IMR-90 (cell line): Measurements from ENCODE around the gene PLEKHB2. TPM values are rescaled to one million over a fixed set of nuclear protein-coding genes. Genes with fewer than 3 reads are reported as not detected.

Source experiments
- ATAC-seq: fragments of 200-7000 bp; cut with Tn5 transposase; 2 replicates; pipeline ENCODE4 v1.9.1; 2020; ENCODE audit warnings: low read depth, mild to moderate bottlenecking, moderate library complexity
- BruUV-seq: library from RNA; stranded (reverse); fragments of 400-500 nt; replicated peaks from 2 replicates; lab custom pipeline; 2021; lab: Mats Ljungman, UMichigan
- CTCF ChIA-PET: fragments of 300-600 bp; formaldehyde crosslinking; extraction: SDS; loops from one replicate; lab custom pipeline; 2021; ENCODE audit warnings: antibody characterized with exemption; lab: Yijun Ruan, JAX
- POLR2A ChIA-PET: fragments of 300-600 bp; sonication (Branson Sonifier 250); formaldehyde crosslinking; loops from one replicate; lab custom pipeline; 2022; ENCODE audit warnings: antibody characterized with exemption; ENCODE audit not compliant: unreplicated experiment; lab: Charles Lee
- DNase-seq: peaks from one replicate; pipeline ENCODE4 v3.0.0; 2013
- H2AFZ ChIP-seq: replicated peaks from 2 replicates; pipeline ENCODE3; 2013; ENCODE audit warnings: low read length, mild to moderate bottlenecking; ENCODE audit not compliant: poor library complexity
- H2AK5ac ChIP-seq: 2 replicates; pipeline ENCODE4 v1.6.1; 2013; ENCODE audit warnings: low read depth, low read length, inconsistent platforms
- H2AK9ac ChIP-seq: replicated peaks from 2 replicates; pipeline ENCODE3; 2013; ENCODE audit warnings: mild to moderate bottlenecking, low read depth, low read length, moderate library complexity; ENCODE audit not compliant: poor library complexity
- H2BK120ac ChIP-seq: 2 replicates; pipeline ENCODE4 v1.6.1; 2013; ENCODE audit warnings: low read depth, low read length, inconsistent platforms
- H2BK15ac ChIP-seq: 3 replicates; pipeline ENCODE4 v1.6.1; 2013; ENCODE audit warnings: low read depth, low read length, inconsistent platforms
- H2BK20ac ChIP-seq: 2 replicates; pipeline ENCODE4 v1.6.1; 2013; ENCODE audit warnings: low read depth, mild to moderate bottlenecking, inconsistent platforms, low read length, moderate library complexity
- H2BK5ac ChIP-seq: 2 replicates; pipeline ENCODE4 v1.6.1; 2013; ENCODE audit warnings: mild to moderate bottlenecking, low read depth, low read length, inconsistent platforms; ENCODE audit not compliant: poor library complexity, severe bottlenecking
- H3K14ac ChIP-seq: replicated peaks from 2 replicates; pipeline ENCODE4 v1.6.1; 2013; ENCODE audit warnings: low read depth, low read length, inconsistent platforms
- H3K18ac ChIP-seq: 2 replicates; pipeline ENCODE4 v1.6.1; 2013; ENCODE audit warnings: low read depth, low read length, control low read depth
- H3K23ac ChIP-seq: 2 replicates; pipeline ENCODE4 v1.6.1; 2013; ENCODE audit warnings: low read depth, low read length, inconsistent platforms
- H3K27ac ChIP-seq: 2 replicates; pipeline ENCODE4 v1.5.1; 2013; ENCODE audit warnings: mild to moderate bottlenecking, control low read depth, low read length; ENCODE audit not compliant: insufficient read depth
- H3K27me3 ChIP-seq: 2 replicates; pipeline ENCODE4 v1.6.1; 2013; ENCODE audit warnings: low read length; ENCODE audit not compliant: control insufficient read depth, insufficient read depth
- H3K36me3 ChIP-seq: 2 replicates; pipeline ENCODE4 v1.6.1; 2013; ENCODE audit warnings: low read length, mixed read lengths; ENCODE audit not compliant: control insufficient read depth, insufficient read depth
- H3K4ac ChIP-seq: 2 replicates; pipeline ENCODE4 v1.6.1; 2013; ENCODE audit warnings: low read depth, low read length, inconsistent platforms
- H3K4me1 ChIP-seq: 2 replicates; pipeline ENCODE4 v1.6.1; 2013; ENCODE audit warnings: low read length, mixed read lengths; ENCODE audit not compliant: control insufficient read depth, insufficient read depth
- H3K4me2 ChIP-seq: 2 replicates; pipeline ENCODE4 v1.6.1; 2013; ENCODE audit warnings: low read depth, mild to moderate bottlenecking, control low read depth, low read length, moderate library complexity
- H3K4me3 ChIP-seq: 2 replicates; pipeline ENCODE4 v1.5.1; 2013; ENCODE audit warnings: low read depth, mild to moderate bottlenecking, control low read depth, low read length, moderate library complexity; ENCODE audit not compliant: insufficient read depth
- H3K56ac ChIP-seq: 2 replicates; pipeline ENCODE4 v1.6.1; 2013; ENCODE audit warnings: low read length, inconsistent platforms; ENCODE audit not compliant: insufficient read depth; ENCODE audit errors: extremely low read depth
- H3K79me1 ChIP-seq, 2 experiments: 2 replicates each; pipeline ENCODE4 v1.6.1; 2013; ENCODE audit warnings: low read length in 2 of 2, inconsistent platforms in 1 of 2, low read depth in 1 of 2
- H3K9ac ChIP-seq: 2 replicates; pipeline ENCODE4 v1.6.1; 2013; ENCODE audit warnings: low read depth, low read length, control low read depth
- H3K9me1 ChIP-seq: 2 replicates; pipeline ENCODE4 v1.6.1; 2013; ENCODE audit warnings: low read length, inconsistent platforms; ENCODE audit not compliant: insufficient read depth
- H3K9me3 ChIP-seq: 2 replicates; pipeline ENCODE4 v1.6.1; 2013; ENCODE audit warnings: low read length; ENCODE audit not compliant: control insufficient read depth, insufficient read depth
- H4K20me1 ChIP-seq: 2 replicates; pipeline ENCODE4 v1.6.1; 2013; ENCODE audit warnings: low read length, inconsistent platforms; ENCODE audit not compliant: insufficient read depth
- H4K5ac ChIP-seq: 2 replicates; pipeline ENCODE4 v1.6.1; 2013; ENCODE audit warnings: mild to moderate bottlenecking, low read depth, low read length, control low read depth
- H4K8ac ChIP-seq, 2 experiments: 2 replicates each; pipeline ENCODE4 v1.6.1; 2013; ENCODE audit warnings: low read depth in 2 of 2, low read length in 2 of 2, control low read depth in 1 of 2, inconsistent platforms in 1 of 2
- H4K91ac ChIP-seq: 2 replicates; pipeline ENCODE4 v1.6.1; 2013; ENCODE audit warnings: low read depth, low read length, inconsistent platforms; ENCODE audit not compliant: insufficient read depth
- BHLHE40 ChIP-seq: fragments of 150-350 bp; IDR thresholded peaks from 2 replicates; pipeline ENCODE4 v1.6.1; 2016; ENCODE audit warnings: mild to moderate bottlenecking, low read depth, low read length
- CEBPB ChIP-seq: IDR thresholded peaks from 2 replicates; pipeline ENCODE4 v1.6.1; 2012; ENCODE audit warnings: low read depth, low read length, improper control_type of control experiment
- CHD1 ChIP-seq: IDR thresholded peaks from 2 replicates; pipeline ENCODE4 v1.6.1; 2012; ENCODE audit warnings: low read depth, low read length, improper control_type of control experiment
- CTCF ChIP-seq: conservative IDR thresholded peaks from 2 replicates; pipeline ENCODE4 v1.5.1; 2012; ENCODE audit warnings: mild to moderate bottlenecking, low read depth, low read length, improper control_type of control experiment
- ELK1 ChIP-seq: fragments of 150-350 bp; IDR thresholded peaks from 2 replicates; pipeline ENCODE4 v1.6.1; 2016; ENCODE audit warnings: low read depth, mild to moderate bottlenecking, low read length, moderate library complexity, borderline replicate concordance
- FOS ChIP-seq: fragments of 150-350 bp; IDR thresholded peaks from 2 replicates; pipeline ENCODE4 v1.6.1; 2016; ENCODE audit warnings: low read depth, low read length
- MAZ ChIP-seq: IDR thresholded peaks from 2 replicates; pipeline ENCODE4 v1.6.1; 2012; ENCODE audit warnings: low read depth, mild to moderate bottlenecking, low read length, improper control_type of control experiment, moderate library complexity, borderline replicate concordance
- MXI1 ChIP-seq: IDR thresholded peaks from 2 replicates; pipeline ENCODE4 v1.6.1; 2012; ENCODE audit warnings: low read depth, mild to moderate bottlenecking, low read length, moderate library complexity, borderline replicate concordance
- NFE2L2 ChIP-seq: fragments of 150-350 bp; IDR thresholded peaks from 2 replicates; pipeline ENCODE4 v1.6.1; 2016; ENCODE audit warnings: low read depth, mild to moderate bottlenecking, low read length
- POLR2A ChIP-seq: IDR thresholded peaks from 2 replicates; pipeline ENCODE4 v1.6.1; 2012; ENCODE audit warnings: mild to moderate bottlenecking, low read depth, low read length
- RAD21 ChIP-seq: IDR thresholded peaks from 2 replicates; pipeline ENCODE4 v1.6.1; 2012; ENCODE audit warnings: low read length, improper control_type of control experiment
- RCOR1 ChIP-seq: IDR thresholded peaks from 2 replicates; pipeline ENCODE4 v1.6.1; 2012; ENCODE audit warnings: mild to moderate bottlenecking, low read length, improper control_type of control experiment; ENCODE audit not compliant: insufficient replicate concordance
- RFX5 ChIP-seq: IDR thresholded peaks from 2 replicates; pipeline ENCODE4 v1.8.0; 2012; ENCODE audit warnings: low read depth, mild to moderate bottlenecking, low read length, moderate library complexity
- SMC3 ChIP-seq: fragments of 150-350 bp; IDR thresholded peaks from 2 replicates; pipeline ENCODE4 v1.6.1; 2016; ENCODE audit warnings: low read depth, mild to moderate bottlenecking, antibody characterized with exemption, low read length, moderate library complexity
- USF2 ChIP-seq: fragments of 150-350 bp; IDR thresholded peaks from 2 replicates; pipeline ENCODE4 v1.6.1; 2017; ENCODE audit warnings: mild to moderate bottlenecking, antibody characterized with exemption, low read length, low read depth
- WGBS, 2 experiments: methylation state at CpG; one replicate each; pipeline versions ENCODE4 v1.1.5 to v1.1.7; 2013; ENCODE audit warnings: missing lambda C conversion rate in 2 of 2; ENCODE audit not compliant: insufficient read length in 1 of 2; ENCODE audit errors: extremely low coverage in 2 of 2; 5-methylcytosine and 5-hydroxymethylcytosine counted together
- dilution Hi-C: fragments of 300-500 bp; cut with HindIII; formaldehyde crosslinking; loops from one replicate; pipeline ENCODE4 v1.14.3; 2018; ENCODE audit warnings: low sequenced_read_pairs; ENCODE audit not compliant: unreplicated experiment
- in situ Hi-C: fragments of 300-500 bp; cut with MboI; formaldehyde crosslinking; loops from 3 replicates; pipeline ENCODE4 v1.14.3; 2019; ENCODE audit warnings: low sequenced_read_pairs, inconsistent platforms, mixed read lengths
- intact Hi-C: fragments of 100-400 bp; cut with micrococcal nuclease; formaldehyde crosslinking; loops from 2 replicates; pipeline ENCODE4 v1.10.0; 2022
- polyA plus RNA-seq, 3 experiments: library from polyadenylated mRNA; depleted of rRNA; stranded (reverse); fragments of >200 nt; gene quantifications; 2 replicates each; pipeline ENCODE4 v1.2.3, GENCODE V29; 2012; ENCODE audit warnings: low replicate concordance in 1 of 3
- total RNA-seq: library from RNA; depleted of rRNA; stranded (reverse); fragments of >200 nt; gene quantifications from 2 replicates; pipeline ENCODE4 v1.2.3, GENCODE V29; 2012

Gene PLEKHB2
- total and polyA plus RNA-seq, 2 of the 4 experiments (the other 2 are of a cell fraction) = 62.9 to 82.1 TPM

- H3K18ac ChIP-seq = no peak overlapping the region
- no peaks in the 10 kb centered on the region for H3K27me3 ChIP-seq
- no peak overlapping the region for H2BK15ac ChIP-seq
- no peak overlapping the region for H3K4ac ChIP-seq
- H3K27ac ChIP-seq = no peak overlapping the region
- no peak for DNase-seq
- no peaks in the 10 kb centered on the region for H3K4me1 ChIP-seq
- no peak overlapping the region for H2BK120ac ChIP-seq
- no peak overlapping the region for H3K4me2 ChIP-seq
- no peak overlapping the region for H2AK5ac ChIP-seq
- ChIA-PET CTCF (no interaction called here), POLR2A (no interaction called here)
- peaks cover 7% of the 10 kb centered on the region; the same call in 1 of the 2 replicates for H3K9me1 ChIP-seq
- TF ChIP-seq RAD21 (no peak), RFX5 (no peak), NFE2L2 (no peak), SMC3 (no peak), CEBPB (no peak), CHD1 (no peak), POLR2A (no peak), CTCF (no peak), ELK1 (no peak), MAZ (no peak), MXI1 (no peak), RCOR1 (no peak), FOS (no peak), BHLHE40 (no peak), USF2 (no peak)
- H3K79me1 ChIP-seq = peaks cover 13 to 19% of the 10 kb centered on the region in 2 experiments; a peak in 3 of 4 replicates
- ATAC-seq = no peak
- H2BK5ac ChIP-seq = no peak overlapping the region
- peaks cover 4% of the 10 kb centered on the region; the same call in 1 of the 2 replicates for H4K20me1 ChIP-seq
- no peaks in the 10 kb centered on the region for H3K9me3 ChIP-seq
- no peak overlapping the region for H3K56ac ChIP-seq
- no peak overlapping the region for H3K14ac ChIP-seq
- H3K23ac ChIP-seq = no peak overlapping the region
- 100% methylated on average over 1 of the region's 7 CpGs; no CpG with 5 or more reads in 1 of the 2 experiments for WGBS, 2 experiments
- H4K5ac ChIP-seq = no peak overlapping the region
- H2AK9ac ChIP-seq = no peak overlapping the region
- in situ Hi-C loops (no loop called here), dilution Hi-C loops (no loop called here), intact Hi-C loops (loop anchor here (5.0 kb wide), 1 partner anchor 349 kb away; no protein-coding TSS in a partner anchor)
- no peak overlapping the region for H4K8ac ChIP-seq
- H3K4me3 ChIP-seq = no peak overlapping the region
- no peak overlapping the region for H2AFZ ChIP-seq
- no peak overlapping the region for H2BK20ac ChIP-seq
- peaks cover 31% of the 10 kb centered on the region for H3K36me3 ChIP-seq
- H3K9ac ChIP-seq = no peak overlapping the region
- no TSS peak for BruUV-seq
- no peak overlapping the region for H4K91ac ChIP-seq
Measured at GRCh38 chr2:131146231-131146630, 41.1 kb downstream of the PLEKHB2 start.
